ENCODE results near the gene ZFP36L1.

The ZFP36L1 gene

GRCh38 chr14:68816183-68816942 lies 23.5 kb upstream of the ZFP36L1 start:
- DNase-seq (ENCODE audit: low read depth), result no peak

- DNase-seq (ENCODE audit: low read depth), result no peak
Observed at GRCh38 chr14:68815298-68816182, 22.7 kb upstream of the ZFP36L1 start.

GRCh38 chr14:68814539-68815297 lies 21.9 kb upstream of the ZFP36L1 start:
- DNase-seq (ENCODE audit: low read depth), result no peak

- DNase-seq (ENCODE audit: low read depth), result no peak
Observed at GRCh38 chr14:68814238-68814538, 21.3 kb upstream of the ZFP36L1 start.

- DNase-seq (ENCODE audit: low read depth), result no peak
Observed at GRCh38 chr14:68813318-68813838, 20.5 kb upstream of the ZFP36L1 start.

GRCh38 chr14:68811171-68811570 lies 18.3 kb upstream of the ZFP36L1 start:
- no peak for DNase-seq (ENCODE audit: low read depth)

GRCh38 chr14:68810173-68811153 lies 17.6 kb upstream of the ZFP36L1 start:
- no peak for DNase-seq (ENCODE audit: low read depth)

GRCh38 chr14:68809524-68809923 lies 16.7 kb upstream of the ZFP36L1 start:
- no peak for DNase-seq (ENCODE audit: low read depth)

- no peak for DNase-seq (ENCODE audit: low read depth)
Observed at GRCh38 chr14:68808696-68809480, 16.0 kb upstream of the ZFP36L1 start.

- no peak for DNase-seq (ENCODE audit: low read depth)
Observed at GRCh38 chr14:68807987-68808386, 15.1 kb upstream of the ZFP36L1 start.

GRCh38 chr14:68807148-68807600 lies 14.3 kb upstream of the ZFP36L1 start:
- DNase-seq (ENCODE audit: low read depth), result no peak

GRCh38 chr14:68806526-68807147 lies 13.8 kb upstream of the ZFP36L1 start:
- no peak for DNase-seq (ENCODE audit: low read depth)

- DNase-seq (ENCODE audit: low read depth), result no peak
Observed at GRCh38 chr14:68805414-68805813, 12.5 kb upstream of the ZFP36L1 start.

- no peak for DNase-seq (ENCODE audit: low read depth)
Observed at GRCh38 chr14:68801631-68802030, 8.8 kb upstream of the ZFP36L1 start.

GRCh38 chr14:68800953-68801352 lies 8.1 kb upstream of the ZFP36L1 start:
- no peak for DNase-seq (ENCODE audit: low read depth)

- no peak for DNase-seq (ENCODE audit: low read depth)
Observed at GRCh38 chr14:68800390-68800789, 7.5 kb upstream of the ZFP36L1 start.

GRCh38 chr14:68798621-68799020 lies 5.8 kb upstream of the ZFP36L1 start:
- DNase-seq (ENCODE audit: low read depth), result no peak

GRCh38 chr14:68797121-68797670 lies 4.3 kb upstream of the ZFP36L1 start:
- DNase-seq (ENCODE audit: low read depth), result no peak

GRCh38 chr14:68796418-68797101 lies 3.7 kb upstream of the ZFP36L1 start:
- DNase-seq (ENCODE audit: low read depth), result no peak

All from HS-27A (cell line).